NB4 (cell line): Measurements from ENCODE around the gene FMO3.

Source experiments
- CTCF ChIP-seq: IDR thresholded peaks from one replicate; pipeline ENCODE4 v1.5.1; 2012; ENCODE audit warnings: low read depth, low read length
- POLR2A ChIP-seq: IDR thresholded peaks from 2 replicates; pipeline ENCODE4 v1.6.1; 2011; ENCODE audit warnings: mild to moderate bottlenecking; ENCODE audit not compliant: insufficient read length; ENCODE audit errors: extremely low read depth

- TF ChIP-seq POLR2A, result no peak
- no peak for TF ChIP-seq CTCF
Observed at GRCh38 chr1:171103862-171104261, 13.2 kb downstream of the FMO3 start.
